ENCODE measurements around the gene FAM184A. TPM values are rescaled to one million over a fixed set of nuclear protein-coding genes. Genes with fewer than 3 reads are reported as not detected.
A peak's percentile ranks its signal among the peaks of the same experiment; 100 is the strongest.

FAM184A gene
- total and polyA plus RNA-seq, 9 of the 15 experiments (the other 6 are each of a cell fraction or from before 2014, with no cell fraction given), result 6.4 to 18.7 (median 13.1) TPM

- TF ChIP-seq CHD7 (IDR thresholded peaks at IDR 0.05; ENCODE audit: low read depth, low read length), result peak; percentile 85
- 0 out of 2 replicates have a peak, but pooled peaks have one; percentile 59 for TF ChIP-seq STAT6 (CRISPR knock-in tag; IDR thresholded peaks at IDR 0.05)
- peak; percentile 90; the same call in 1 of the 2 replicates for TF ChIP-seq ZNF609 (CRISPR knock-in tag; IDR thresholded peaks at IDR 0.05; ENCODE audit: borderline replicate concordance)
- TF ChIP-seq GABPB1 (CRISPR knock-in tag; IDR thresholded peaks at IDR 0.05), result peak; percentile 38; the same call in 1 of the 2 replicates
- TF ChIP-seq KHSRP (IDR thresholded peaks at IDR 0.05), result no peak
- TF ChIP-seq ELF1 (tag; IDR thresholded peaks at IDR 0.05), result no peak; the same call in 1 of the 2 replicates
Measured at GRCh38 chr6:119077643-119078375, 655 bp downstream of the FAM184A start (continued).

Data from K562 (cell line).